Muscle layer of colon (tissue), 2 donors: ENCODE data around the gene RANBP3.
"Not testable (repeated sequence)": the region's sequence is repeated elsewhere in the genome, so short reads cannot be mapped to it uniquely, and the experiment has no call there.

ENCODE experiments used
- H3K27ac ChIP-seq: one replicate; pipeline ENCODE4 v1.7.0; 2013; ENCODE audit warnings: low read depth, mild to moderate bottlenecking, low read length, moderate library complexity
- H3K27me3 ChIP-seq, 2 donors: one replicate each; pipeline ENCODE4 v1.7.0; 2013; ENCODE audit warnings: low read length in 2 of 2, mild to moderate bottlenecking in 2 of 2; ENCODE audit not compliant: insufficient read depth in 2 of 2, control insufficient read depth in 1 of 2
- H3K36me3 ChIP-seq: one replicate; pipeline ENCODE4 v1.7.0; 2013; ENCODE audit warnings: mild to moderate bottlenecking, low read length; ENCODE audit not compliant: insufficient read depth
- H3K4me1 ChIP-seq: one replicate; pipeline ENCODE4 v1.7.0; 2013; ENCODE audit warnings: mild to moderate bottlenecking, low read length; ENCODE audit not compliant: insufficient read depth
- H3K4me3 ChIP-seq, 2 donors: one replicate each; pipeline ENCODE4 v1.7.0; 2013; ENCODE audit warnings: low read length in 2 of 2, low read depth in 1 of 2, mild to moderate bottlenecking in 1 of 2, moderate library complexity in 1 of 2
- H3K9ac ChIP-seq: one replicate; pipeline ENCODE4 v1.7.0; 2013; ENCODE audit warnings: low read length
- H3K9me3 ChIP-seq: one replicate; pipeline ENCODE4 v1.7.0; 2013; ENCODE audit warnings: mild to moderate bottlenecking, low read length
- donor health status: abdominal sarcoma.
- donor health status: Adenocarcinoma of cecum.

The RANBP3 gene

GRCh38 chr19:6017576-6017975 lies 39.6 kb upstream of the RANBP3 start:
- H3K27me3 ChIP-seq, result no peaks in the 10 kb centered on the region
- no peak overlapping the region for H3K9ac ChIP-seq
- no peak overlapping the region for H3K4me3 ChIP-seq
- H3K36me3 ChIP-seq, result peaks cover 43% of the 10 kb centered on the region
- peaks cover 5% of the 10 kb centered on the region for H3K4me1 ChIP-seq
- no peaks in the 10 kb centered on the region for H3K9me3 ChIP-seq
- H3K27ac ChIP-seq, result no peak overlapping the region

GRCh38 chr19:6015841-6016545 lies 38.1 kb upstream of the RANBP3 start:
- peaks cover 54% of the 10 kb centered on the region for H3K36me3 ChIP-seq
- no peak overlapping the region for H3K4me3 ChIP-seq
- no peak overlapping the region for H3K9ac ChIP-seq
- no peaks in the 10 kb centered on the region for H3K9me3 ChIP-seq
- no peaks in the 10 kb centered on the region for H3K4me1 ChIP-seq
- no peak overlapping the region for H3K27ac ChIP-seq
- no peaks in the 10 kb centered on the region for H3K27me3 ChIP-seq

- Histone ChIP-seq H3K4me3 (no peak overlapping the region), H3K4me1 (no peaks in the 10 kb centered on the region), H3K27me3 (no peaks in the 10 kb centered on the region), H3K9me3 (no peaks in the 10 kb centered on the region), H3K36me3 (peaks cover 59% of the 10 kb centered on the region), H3K27ac (no peak overlapping the region), H3K9ac (no peak overlapping the region)
Observed at GRCh38 chr19:6014551-6015135, 36.7 kb upstream of the RANBP3 start.

GRCh38 chr19:6012426-6013170 lies 34.7 kb upstream of the RANBP3 start:
- Histone ChIP-seq H3K27me3 (no peaks in the 10 kb centered on the region), H3K4me3 (no peak overlapping the region)

GRCh38 chr19:6011794-6012193 lies 33.9 kb upstream of the RANBP3 start:
- H3K27me3 ChIP-seq, result no peaks in the 10 kb centered on the region
- no peaks in the 10 kb centered on the region for H3K9me3 ChIP-seq
- peaks cover 57% of the 10 kb centered on the region for H3K36me3 ChIP-seq
- H3K9ac ChIP-seq, result no peak overlapping the region
- no peaks in the 10 kb centered on the region for H3K4me1 ChIP-seq
- H3K27ac ChIP-seq, result no peak overlapping the region
- no peak overlapping the region for H3K4me3 ChIP-seq

More at GRCh38 chr19:6012426-6013170, 34.7 kb upstream of the RANBP3 start:
- Histone ChIP-seq H3K4me1 (no peaks in the 10 kb centered on the region), H3K9me3 (no peaks in the 10 kb centered on the region), H3K9ac (no peak overlapping the region), H3K27ac (no peak overlapping the region), H3K36me3 (peaks cover 51% of the 10 kb centered on the region)

GRCh38 chr19:6011206-6011605 lies 33.3 kb upstream of the RANBP3 start:
- Histone ChIP-seq H3K36me3 (peaks cover 62% of the 10 kb centered on the region), H3K4me1 (no peaks in the 10 kb centered on the region), H3K9ac (no peak overlapping the region), H3K9me3 (no peaks in the 10 kb centered on the region), H3K4me3 (no peak overlapping the region), H3K27ac (no peak overlapping the region), H3K27me3 (no peaks in the 10 kb centered on the region)

GRCh38 chr19:6010107-6010506 lies 32.2 kb upstream of the RANBP3 start:
- Histone ChIP-seq H3K27me3 (no peaks in the 10 kb centered on the region), H3K4me1 (no peaks in the 10 kb centered on the region), H3K9ac (no peak overlapping the region), H3K4me3 (no peak overlapping the region), H3K9me3 (no peaks in the 10 kb centered on the region), H3K27ac (no peak overlapping the region), H3K36me3 (peaks cover 64% of the 10 kb centered on the region)

GRCh38 chr19:6007866-6008265 lies 29.9 kb upstream of the RANBP3 start:
- peaks cover 68% of the 10 kb centered on the region for H3K36me3 ChIP-seq

GRCh38 chr19:6006896-6007295 lies 29.0 kb upstream of the RANBP3 start:
- Histone ChIP-seq H3K4me3 (no peak overlapping the region), H3K9ac (no peak overlapping the region), H3K27me3 (no peaks in the 10 kb centered on the region), H3K4me1 (no peaks in the 10 kb centered on the region), H3K36me3 (peaks cover 69% of the 10 kb centered on the region), H3K27ac (no peak overlapping the region), H3K9me3 (no peaks in the 10 kb centered on the region)

More at GRCh38 chr19:6007866-6008265, 29.9 kb upstream of the RANBP3 start:
- Histone ChIP-seq H3K9ac (no peak overlapping the region), H3K4me1 (no peaks in the 10 kb centered on the region), H3K27ac (no peak overlapping the region), H3K27me3 (no peaks in the 10 kb centered on the region), H3K9me3 (no peaks in the 10 kb centered on the region), H3K4me3 (no peak overlapping the region)

GRCh38 chr19:6006070-6006446 lies 28.1 kb upstream of the RANBP3 start:
- H3K4me3 ChIP-seq, result not testable (repeated sequence)

GRCh38 chr19:6005321-6006069 lies 27.6 kb upstream of the RANBP3 start:
- H3K27ac ChIP-seq, result no peak overlapping the region
- no peak overlapping the region for H3K9ac ChIP-seq
- no peaks in the 10 kb centered on the region for H3K4me1 ChIP-seq
- H3K36me3 ChIP-seq, result peaks cover 74% of the 10 kb centered on the region
- no peaks in the 10 kb centered on the region for H3K27me3 ChIP-seq
- no peak overlapping the region for H3K4me3 ChIP-seq
- H3K9me3 ChIP-seq, result no peaks in the 10 kb centered on the region

More at GRCh38 chr19:6006070-6006446, 28.1 kb upstream of the RANBP3 start:
- peaks cover 71% of the 10 kb centered on the region for H3K36me3 ChIP-seq
- not testable (repeated sequence) for H3K9me3 ChIP-seq, H3K9ac ChIP-seq, H3K27ac ChIP-seq, H3K27me3 ChIP-seq, H3K4me1 ChIP-seq
